Measurements from ENCODE around the gene MAGEC3. TPM values are rescaled to one million over a fixed set of nuclear protein-coding genes. Genes with fewer than 3 reads are reported as not detected.
A peak's percentile ranks its signal among the peaks of the same experiment; 100 is the strongest.
"Not testable (repeated sequence)": the region's sequence is repeated elsewhere in the genome, so short reads cannot be mapped to it uniquely, and the experiment has no call there.

MAGEC3 gene
- 1 to 10 TPM in 2 of 10 donors, under 1 TPM in 7, not detected in 1; 0.16 to 1.2 (median 0.69) TPM for polyA plus RNA-seq (ENCODE audit: insufficient read length in 10 of 10)
- long read RNA-seq, donor 1: 0 reads
- long read RNA-seq, donor 2: 0 reads
- long read RNA-seq, donor 3: 0 reads
- long read RNA-seq, donor 4: 0 reads
- long read RNA-seq, donor 5: 0 reads
- long read RNA-seq, donor 6: 0 reads
- long read RNA-seq, donor 7: 0 reads
- long read RNA-seq, donor 8: 0 reads
- long read RNA-seq, donor 9: 0 reads

- DNase-seq: no peak
These were observed at the start of gene MAGEC3 for GRCh38 chrX:141838016-141838415. Gene MAGEC3 (plus strand): TSS chrX:141838316. CDS start chrX:141838316, 0 bp downstream.

DNA sequence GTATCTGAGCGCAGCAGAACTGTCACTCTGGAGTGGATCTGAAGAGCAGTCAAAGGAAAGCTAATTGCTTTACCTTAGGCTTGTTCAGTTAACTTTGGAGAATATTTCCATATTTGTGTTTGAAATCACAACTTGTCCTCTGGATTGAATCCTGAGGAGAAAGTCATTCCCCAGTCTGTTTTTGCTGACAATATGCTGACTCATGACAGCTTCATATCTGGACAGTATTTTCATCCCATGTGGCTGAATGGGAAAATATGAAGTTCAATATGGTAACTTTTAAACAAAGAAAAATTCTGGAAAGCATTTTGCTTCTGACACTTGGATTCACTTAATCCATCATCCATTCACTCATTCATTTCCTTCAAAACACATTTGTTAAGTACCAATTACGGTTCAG is 46.3 kb upstream of the MAGEC3 start:
- DNase-seq: peak in 1 of 3 donors; percentile 1

DNA sequence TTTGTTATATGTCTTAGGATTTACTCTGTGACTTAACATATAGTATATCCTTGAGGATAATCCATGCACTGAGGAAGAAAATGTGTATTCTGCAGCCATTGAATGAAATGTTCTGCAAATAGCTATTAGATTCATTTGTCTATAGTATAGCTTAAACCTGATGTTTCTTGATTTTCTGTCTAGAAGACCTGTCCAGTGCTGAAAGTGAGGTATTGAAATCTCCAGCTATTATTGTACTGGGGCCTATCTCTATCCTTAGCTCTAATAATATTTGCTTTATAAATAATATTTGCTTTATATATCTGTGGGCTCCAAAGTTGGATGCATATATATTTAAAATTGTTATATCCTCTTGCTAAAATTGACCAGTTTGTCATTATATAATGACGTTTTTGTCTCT is 26.7 kb upstream of the MAGEC3 start:
- no peak for DNase-seq

GRCh38 chrX:141814213-141814857 is 23.8 kb upstream of the MAGEC3 start:
- DNase-seq: no peak

DNA sequence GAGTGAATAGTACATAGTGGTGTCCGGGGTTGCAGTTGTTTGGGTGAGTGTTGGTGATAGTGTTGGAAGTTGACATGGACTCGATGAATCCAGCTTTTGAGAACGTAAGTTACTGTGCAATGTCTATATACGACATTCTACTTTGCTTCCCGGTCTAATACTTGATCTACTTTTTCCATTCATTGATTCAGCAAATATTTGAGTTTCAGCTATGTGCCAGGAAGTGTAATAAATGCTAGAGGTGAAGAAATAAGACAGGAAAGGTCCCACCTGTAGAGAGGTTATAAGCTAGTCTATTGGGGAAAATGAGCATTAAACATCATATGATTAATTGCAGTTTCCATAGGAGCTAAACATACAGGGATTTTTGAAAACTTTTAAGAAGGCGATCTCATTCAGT is 22.2 kb upstream of the MAGEC3 start:
- DNase-seq: no peak

DNA sequence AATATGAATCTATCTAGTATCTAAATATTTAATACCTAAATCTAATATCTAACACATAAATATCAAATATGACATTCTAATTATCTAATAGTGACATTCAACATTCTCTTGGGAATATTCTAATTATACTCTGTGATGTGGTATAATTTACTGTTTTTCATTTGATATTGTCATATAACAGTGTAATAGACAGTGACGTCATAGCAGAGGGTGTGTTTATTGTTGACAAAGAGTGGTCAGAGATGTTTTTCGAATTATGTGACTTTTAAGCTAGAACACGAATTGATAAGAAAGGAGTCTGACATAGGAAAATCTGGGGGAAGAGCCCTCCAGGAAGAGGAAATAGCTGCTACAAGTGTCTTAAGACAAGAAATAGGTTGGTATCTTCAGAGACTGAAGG is 5.9 kb upstream of the MAGEC3 start:
- DNase-seq: no peak

- no peak for DNase-seq
These were observed 1.7 kb downstream of the MAGEC3 start for GRCh38 chrX:141839856-141840255.

GRCh38 chrX:141857479-141857878 is 19.4 kb downstream of the MAGEC3 start:
- no peak for DNase-seq

- DNase-seq: no peak
These were observed 41.5 kb downstream of the MAGEC3 start for GRCh38 chrX:141879616-141880015.

DNA sequence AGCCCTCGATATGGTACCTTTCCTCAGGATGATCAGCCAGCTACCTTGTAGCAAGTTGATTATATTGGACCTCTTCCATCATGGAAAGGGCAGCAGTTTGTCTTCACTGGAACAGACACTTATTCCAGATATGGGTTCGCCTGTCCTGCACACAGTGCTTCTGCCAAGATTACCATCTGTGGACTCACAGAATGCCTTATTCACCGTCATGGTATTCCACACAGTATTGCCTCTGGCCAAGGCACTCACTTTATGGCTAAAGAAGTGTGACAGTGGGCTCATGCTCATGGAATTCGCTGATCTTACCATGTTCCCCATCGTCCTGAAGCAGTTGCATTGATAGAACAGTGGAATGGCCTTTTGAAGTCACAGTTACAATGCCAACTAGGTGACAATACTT is 50.7 kb downstream of the MAGEC3 start:
- DNase-seq: not testable (repeated sequence)

- DNase-seq: no peak
These were observed 56.6 kb downstream of the MAGEC3 start for GRCh38 chrX:141894733-141895132.

GRCh38 chrX:141897690-141898089 is 59.6 kb downstream of the MAGEC3 start:
- DNase-seq: no peak

GRCh38 chrX:141902366-141902765 is 64.2 kb downstream of the MAGEC3 start:
- DNase-seq: no peak

- no peak for DNase-seq
These were observed 65.5 kb downstream of the MAGEC3 start, which contains the start of gene MAGEC1 for GRCh38 chrX:141903400-141904155. Gene MAGEC1 (plus strand): TSS chrX:141903894. CDS start chrX:141905073, 1,179 bp downstream.

DNA sequence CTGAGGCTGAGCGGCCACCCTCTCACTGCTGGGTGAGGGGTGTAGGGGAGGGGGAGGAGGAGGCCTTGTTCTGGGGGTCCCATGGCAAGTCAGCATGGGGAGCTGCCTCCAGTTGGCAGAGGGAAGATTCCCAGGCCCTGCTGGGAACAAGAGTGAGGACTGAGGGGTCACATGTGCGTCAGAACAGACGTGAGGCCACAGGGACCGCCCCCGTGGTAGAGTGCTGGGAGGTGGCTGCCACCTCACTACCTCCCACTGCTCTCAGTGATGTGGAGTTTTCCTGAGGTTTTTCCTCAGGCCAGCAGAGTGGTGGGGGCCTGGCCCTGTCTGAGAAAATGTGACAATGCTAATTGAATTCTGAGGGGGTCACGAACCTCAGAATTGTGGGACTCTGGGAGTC is 66.1 kb downstream of the MAGEC3 start:
- DNase-seq: no peak

- no peak for DNase-seq
These were observed 79.7 kb downstream of the MAGEC3 start for GRCh38 chrX:141917801-141918200.

DNA sequence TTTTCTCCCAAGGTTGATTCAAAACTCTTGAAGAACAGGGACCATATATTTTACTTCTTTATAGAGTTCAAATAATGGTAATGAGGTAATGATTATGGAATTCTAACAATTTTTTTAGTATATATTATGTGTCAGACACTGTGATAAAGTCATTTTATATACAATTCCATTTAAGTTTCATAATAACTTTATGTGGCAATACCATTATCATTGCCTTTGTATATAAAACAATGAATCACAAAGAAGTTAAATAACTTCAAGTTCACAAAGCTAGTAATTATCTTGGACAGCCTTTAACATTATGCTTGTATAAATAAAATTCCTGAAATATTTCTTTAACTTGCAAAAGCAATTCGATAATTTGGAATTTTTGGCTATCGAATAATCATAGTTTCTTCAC is 86.2 kb downstream of the MAGEC3 start:
- DNase-seq: no peak

DNA sequence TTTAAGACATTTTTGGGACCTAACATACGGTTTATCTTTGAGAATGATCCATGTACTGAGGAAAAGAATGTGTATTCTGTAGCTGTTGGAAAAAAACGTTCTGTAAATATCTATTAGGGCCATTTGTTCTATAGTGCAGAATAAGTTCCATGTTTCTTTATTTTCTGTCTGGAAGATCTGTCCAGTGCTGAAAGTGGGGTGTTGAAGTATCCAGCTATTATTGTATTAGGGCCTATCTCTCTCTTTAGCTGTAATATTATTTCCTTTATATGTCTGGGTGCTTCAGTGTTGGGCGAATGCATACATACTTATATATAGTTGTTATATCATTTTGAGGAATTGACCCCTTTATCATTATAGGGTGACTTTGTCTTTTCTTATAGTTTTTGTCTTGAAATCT is 90.3 kb downstream of the MAGEC3 start:
- DNase-seq: no peak

DNA sequence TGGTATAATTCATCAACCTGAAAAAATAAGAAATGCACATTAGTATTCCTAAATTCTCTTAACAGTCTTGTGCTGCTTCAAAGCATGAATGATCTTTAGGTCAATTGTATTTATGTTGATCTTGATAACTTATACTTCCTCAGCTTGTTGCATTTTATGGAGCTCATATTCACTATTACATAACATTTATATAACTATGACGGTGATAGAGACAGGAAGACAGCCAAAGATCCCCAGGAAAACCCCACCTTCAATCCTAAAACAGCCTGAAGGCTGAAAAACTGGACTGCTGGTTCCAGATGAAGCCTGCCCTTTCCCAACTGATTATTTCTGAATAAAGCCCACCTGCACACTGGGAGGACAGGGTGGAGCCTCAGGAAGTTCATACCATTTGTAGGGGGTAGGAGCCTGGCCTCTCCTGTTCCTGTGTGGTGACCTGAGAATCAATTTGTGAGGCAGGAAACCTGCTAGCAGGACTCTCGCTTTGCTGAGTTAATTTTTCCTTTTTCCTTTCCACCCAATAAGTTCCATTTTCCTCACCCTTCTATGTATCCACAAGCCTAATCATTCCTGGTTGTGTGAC is 96.0 kb downstream of the MAGEC3 start:
- no peak for DNase-seq

GRCh38 chrX:141935645-141936044 is 97.5 kb downstream of the MAGEC3 start:
- no peak for DNase-seq

DNA sequence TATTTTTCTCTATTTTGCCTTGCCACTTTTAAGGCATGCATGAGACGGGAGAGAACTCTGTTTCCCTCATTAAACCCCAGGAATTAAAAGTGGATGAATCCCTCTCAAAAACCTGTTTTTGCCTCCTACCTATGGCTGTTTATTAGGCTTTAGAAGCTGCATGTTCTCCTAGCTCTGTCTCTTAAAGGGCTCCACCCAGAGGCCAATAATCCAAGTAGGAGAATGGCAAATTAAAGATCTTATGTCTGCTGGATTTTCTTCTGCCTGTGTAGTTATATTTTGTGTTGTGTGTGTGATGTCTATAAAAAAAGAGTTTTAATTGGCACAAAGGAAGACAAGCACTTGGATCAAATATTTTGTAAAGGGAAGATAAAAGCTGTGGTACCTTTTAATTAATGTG is 98.0 kb downstream of the MAGEC3 start:
- DNase-seq: no peak

DNA sequence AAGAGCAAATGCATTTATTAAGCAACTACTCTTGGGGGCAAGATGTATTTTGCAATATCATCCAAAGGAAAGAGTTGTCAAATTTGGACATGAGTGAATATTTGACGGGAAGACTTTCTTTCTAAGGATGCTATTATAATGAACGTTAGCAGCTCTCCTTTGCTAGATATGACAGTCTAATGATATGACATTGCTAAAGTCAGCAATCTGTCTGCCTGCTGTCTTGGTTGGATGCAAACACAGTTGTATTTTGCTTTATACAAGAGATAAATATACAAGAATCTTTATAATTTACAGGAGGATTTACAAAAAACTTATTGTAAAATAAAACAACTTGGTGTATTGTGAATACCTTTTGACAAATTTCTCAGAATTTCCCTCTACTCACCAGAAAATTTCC is 103.1 kb downstream of the MAGEC3 start:
- DNase-seq: no peak

- no peak for DNase-seq
These were observed 107.3 kb downstream of the MAGEC3 start for GRCh38 chrX:141945426-141945825.

Measured in muscle of back (tissue), 13 donors.